Gastrocnemius medialis (tissue), 4 donors: ENCODE measurements around the gene PABPC1L. TPM values are rescaled to one million over a fixed set of nuclear protein-coding genes. Genes with fewer than 3 reads are reported as not detected.

ENCODE experiments used
- ATAC-seq, 2 donors: fragments of 150-250 bp; one replicate each; pipeline ENCODE4 v1.9.1; 2016
- DNase-seq, 2 donors: peaks; one replicate each; pipeline ENCODE4 v3.0.0-alpha.2; 2019
- H3K27ac ChIP-seq, 4 donors: fragments of 200-600 bp; sonication (generic); 1 replicate in 1 of 4; 2 replicates in 3 of 4; pipeline ENCODE4 v1.5.1; 2016 to 2018; ENCODE audit warnings: mild to moderate bottlenecking in 2 of 4, moderate library complexity in 1 of 4
- H3K27me3 ChIP-seq, 3 donors: fragments of 200-600 bp; sonication (generic) in 2 of 3; 1 replicate in 1 of 3; 2 replicates in 2 of 3; pipeline versions ENCODE4 v1.5.1 to v1.6.0; 2016 to 2019; ENCODE audit warnings: mild to moderate bottlenecking in 1 of 3, moderate library complexity in 1 of 3
- H3K36me3 ChIP-seq, 2 donors: fragments of 200-600 bp; sonication (generic) in 1 of 2; one replicate each; pipeline ENCODE4 v1.5.1; 2017 to 2018
- H3K4me1 ChIP-seq, 2 donors: fragments of 200-600 bp; sonication (generic) in 1 of 2; one replicate each; pipeline ENCODE4 v1.5.1; 2016 to 2017; ENCODE audit warnings: mild to moderate bottlenecking in 2 of 2
- H3K4me3 ChIP-seq, 4 donors: fragments of 200-600 bp; sonication (generic) in 3 of 4; 1 replicate in 1 of 4; 2 replicates in 3 of 4; pipeline ENCODE4 v1.5.1; 2016 to 2019; ENCODE audit warnings: mild to moderate bottlenecking in 2 of 4
- H3K9me3 ChIP-seq, 3 donors: fragments of 200-600 bp; sonication (generic) in 2 of 3; 1 replicate in 1 of 3; 2 replicates in 2 of 3; pipeline ENCODE4 v1.5.1; 2016 to 2019
- POLR2A ChIP-seq, 2 donors: fragments of 450-650 bp; IDR thresholded peaks; one replicate each; pipeline ENCODE4 v1.6.1; 2017; ENCODE audit warnings: antibody characterized with exemption in 2 of 2, mild to moderate bottlenecking in 2 of 2, moderate library complexity in 2 of 2
- in situ Hi-C, 4 donors: fragments of 200-750 bp; cut with MboI; loops; one replicate each; pipeline versions ENCODE4 v1.15.0 to v1.8.0; 2017; ENCODE audit warnings: low sequenced_read_pairs in 4 of 4
- intact Hi-C: fragments of 100-400 bp; cut with DNase I; formaldehyde crosslinking; loops from one replicate; pipeline ENCODE4 v1.15.1; 2023; ENCODE audit warnings: low total_unique reads
- total RNA-seq, 4 donors: library from RNA; depleted of rRNA; stranded (reverse); fragments of >200 nt; gene quantifications; one replicate each; pipeline versions ENCODE4 v1.1.0 to v1.2.3, GENCODE V29; 2016
- TF ChIP-seq, protein P1 (sequence below), 5 experiments: fragments of 450-650 bp in 3 of 5; fragments of 200-600 bp in 2 of 5; sonication (generic) in 2 of 5; IDR thresholded peaks in 4 of 5; conservative IDR thresholded peaks in 1 of 5; 1 replicate in 4 of 5; 2 replicates in 1 of 5; pipeline ENCODE4 v1.5.1; 2016 to 2019; ENCODE audit warnings: antibody characterized with exemption in 5 of 5, mild to moderate bottlenecking in 3 of 5, moderate library complexity in 3 of 5

PABPC1L gene
- total RNA-seq, 4 donors from 2014 or later, result 0.22 to 3.8 (median 0.54) TPM

DNA sequence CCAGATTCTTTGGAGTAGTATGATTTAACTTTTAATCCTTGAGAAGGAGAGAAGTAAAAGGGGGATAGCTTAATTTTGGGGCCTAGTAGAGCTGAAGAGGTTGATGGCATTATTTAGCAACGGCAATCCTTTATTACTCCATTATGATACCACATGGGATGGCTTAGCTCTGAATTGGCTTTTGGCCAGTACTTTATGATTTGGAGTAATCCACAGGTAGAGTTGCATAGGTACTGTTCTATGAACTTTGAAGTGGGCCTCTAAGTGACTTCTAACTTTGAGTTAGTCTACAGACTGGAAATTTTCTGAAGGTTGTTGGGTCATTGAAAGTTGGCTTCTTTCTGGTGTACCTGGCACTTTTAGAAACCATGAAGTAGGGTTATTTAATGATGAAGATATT is 12.7 kb upstream of the PABPC1L start:
- H3K27ac ChIP-seq, result no peak overlapping the region
- DNase-seq (no peak), ATAC-seq (no peak)
- peaks cover 0 to 10% of the 10 kb centered on the region in 2 donors for H3K36me3 ChIP-seq
- H3K9me3 ChIP-seq, result no peaks in the 10 kb centered on the region
- TF ChIP-seq POLR2A (IDR thresholded peaks at IDR 0.05), result no peak
- TF ChIP-seq, protein P1, sequence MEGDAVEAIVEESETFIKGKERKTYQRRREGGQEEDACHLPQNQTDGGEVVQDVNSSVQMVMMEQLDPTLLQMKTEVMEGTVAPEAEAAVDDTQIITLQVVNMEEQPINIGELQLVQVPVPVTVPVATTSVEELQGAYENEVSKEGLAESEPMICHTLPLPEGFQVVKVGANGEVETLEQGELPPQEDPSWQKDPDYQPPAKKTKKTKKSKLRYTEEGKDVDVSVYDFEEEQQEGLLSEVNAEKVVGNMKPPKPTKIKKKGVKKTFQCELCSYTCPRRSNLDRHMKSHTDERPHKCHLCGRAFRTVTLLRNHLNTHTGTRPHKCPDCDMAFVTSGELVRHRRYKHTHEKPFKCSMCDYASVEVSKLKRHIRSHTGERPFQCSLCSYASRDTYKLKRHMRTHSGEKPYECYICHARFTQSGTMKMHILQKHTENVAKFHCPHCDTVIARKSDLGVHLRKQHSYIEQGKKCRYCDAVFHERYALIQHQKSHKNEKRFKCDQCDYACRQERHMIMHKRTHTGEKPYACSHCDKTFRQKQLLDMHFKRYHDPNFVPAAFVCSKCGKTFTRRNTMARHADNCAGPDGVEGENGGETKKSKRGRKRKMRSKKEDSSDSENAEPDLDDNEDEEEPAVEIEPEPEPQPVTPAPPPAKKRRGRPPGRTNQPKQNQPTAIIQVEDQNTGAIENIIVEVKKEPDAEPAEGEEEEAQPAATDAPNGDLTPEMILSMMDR (IDR thresholded peaks at IDR 0.05 in 4 of 5, conservative IDR thresholded peaks at IDR 0.05 in 1 of 5), result no peak
- H3K27me3 ChIP-seq, result no peaks in the 10 kb centered on the region
- in situ Hi-C loops, result no loop called here
- H3K4me3 ChIP-seq, result peak overlapping the region in 1 of 4 donors; percentile 22
- intact Hi-C loops, result no loop called here
- H3K4me1 ChIP-seq, result peaks cover 12 to 46% of the 10 kb centered on the region in 2 donors

DNA sequence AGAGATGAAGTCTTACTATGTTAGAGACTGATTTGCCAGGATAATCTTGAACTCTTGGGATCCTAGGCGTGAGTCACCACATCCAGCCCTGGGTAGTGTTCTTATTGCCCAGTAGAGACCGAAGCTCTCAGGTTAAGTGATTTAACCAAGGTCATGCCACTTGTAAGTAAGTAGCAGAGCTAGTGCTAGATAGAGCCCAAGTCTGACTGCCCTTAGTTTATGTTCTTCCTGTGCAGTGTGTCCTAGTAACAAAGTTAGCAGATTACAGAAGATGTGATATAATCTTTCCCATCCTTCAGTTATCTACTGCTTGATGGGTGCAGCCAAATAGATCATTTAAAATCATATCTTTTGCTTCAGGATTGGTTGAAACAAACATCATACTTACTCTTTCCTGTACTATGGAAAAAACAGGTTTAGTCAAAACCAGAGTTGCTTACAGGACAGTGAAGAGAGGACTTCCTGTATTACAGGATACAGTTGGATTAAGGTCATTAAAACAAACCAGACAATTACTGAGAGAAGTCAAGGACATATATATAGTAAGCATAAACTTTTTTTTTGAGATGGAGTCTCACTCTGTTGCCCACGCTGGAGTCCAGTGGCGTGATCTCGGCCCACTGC is 9.5 kb upstream of the PABPC1L start:
- Histone ChIP-seq H3K4me1 (peaks cover 12 to 26% of the 10 kb centered on the region in 2 donors), H3K4me3 (no peak overlapping the region), H3K27ac (no peak overlapping the region), H3K9me3 (no peaks in the 10 kb centered on the region), H3K36me3 (peaks cover 6 to 42% of the 10 kb centered on the region in 2 donors), H3K27me3 (no peaks in the 10 kb centered on the region)
- DNase-seq (no peak), ATAC-seq (no peak)
- intact Hi-C loops (no loop called here), in situ Hi-C loops (no loop called here)
- TF ChIP-seq, protein P1 (IDR thresholded peaks at IDR 0.05 in 4 of 5, conservative IDR thresholded peaks at IDR 0.05 in 1 of 5), result no peak
- TF ChIP-seq POLR2A (IDR thresholded peaks at IDR 0.05), result no peak

GRCh38 chr20:44901974-44902373 is 7.9 kb upstream of the PABPC1L start:
- H3K27ac ChIP-seq, result no peak overlapping the region
- no peaks in the 10 kb centered on the region for H3K9me3 ChIP-seq
- peaks cover 2 to 11% of the 10 kb centered on the region in 2 donors for H3K4me1 ChIP-seq
- intact Hi-C loops (no loop called here), in situ Hi-C loops (no loop called here)
- no peak for TF ChIP-seq POLR2A (IDR thresholded peaks at IDR 0.05)
- TF ChIP-seq, protein P1 (IDR thresholded peaks at IDR 0.05 in 4 of 5, conservative IDR thresholded peaks at IDR 0.05 in 1 of 5), result no peak
- H3K4me3 ChIP-seq, result no peak overlapping the region
- DNase-seq (no peak), ATAC-seq (no peak)
- H3K36me3 ChIP-seq, result peaks cover 6 to 58% of the 10 kb centered on the region in 2 donors
- no peaks in the 10 kb centered on the region for H3K27me3 ChIP-seq

DNA sequence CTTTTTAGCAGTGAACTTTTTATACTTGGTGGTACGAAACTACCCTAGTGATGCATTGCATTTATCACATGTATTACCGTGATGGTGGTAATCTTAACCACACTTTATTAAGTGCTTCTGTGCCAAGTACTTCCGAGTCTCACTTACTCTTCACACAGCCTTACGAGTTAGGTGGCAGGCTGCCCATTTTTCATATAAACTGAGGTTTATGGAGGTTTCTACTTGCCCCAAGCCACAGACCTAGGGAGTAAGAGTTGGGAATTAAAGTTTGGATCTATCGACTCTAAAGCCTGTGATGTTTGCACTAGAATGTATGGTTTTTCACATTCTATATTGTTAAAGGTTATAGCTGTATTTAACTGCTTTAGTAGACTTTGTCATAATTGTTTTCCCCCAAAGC is 5.5 kb upstream of the PABPC1L start:
- no peak overlapping the region for H3K27ac ChIP-seq
- H3K36me3 ChIP-seq, result peaks cover 6 to 71% of the 10 kb centered on the region in 2 donors
- intact Hi-C loops (no loop called here), in situ Hi-C loops (no loop called here)
- no peak for DNase-seq
- H3K4me1 ChIP-seq, result no peaks in the 10 kb centered on the region
- no peak overlapping the region for H3K4me3 ChIP-seq
- ATAC-seq, result no peak
- H3K27me3 ChIP-seq, result peaks cover 0 to 8% (median 7%) of the 10 kb centered on the region in 3 donors
- TF ChIP-seq, protein P1 (IDR thresholded peaks at IDR 0.05 in 4 of 5, conservative IDR thresholded peaks at IDR 0.05 in 1 of 5), result no peak
- no peak for TF ChIP-seq POLR2A (IDR thresholded peaks at IDR 0.05)
- no peaks in the 10 kb centered on the region for H3K9me3 ChIP-seq
